IgD-negative memory B cell (primary cell): ENCODE measurements around the gene SLC36A3. TPM values are rescaled to one million over a fixed set of nuclear protein-coding genes. Genes with fewer than 3 reads are reported as not detected.
A peak's percentile ranks its signal among the peaks of the same experiment; 100 is the strongest.

Experiments
- H3K27ac Mint-ChIP-seq, 3 donors: one replicate each; pipeline ENCODE4 v1.8.0; 2020 to 2022; ENCODE audit warnings: mild to moderate bottlenecking in 3 of 3, mixed read lengths in 3 of 3, moderate library complexity in 1 of 3
- H3K27me3 Mint-ChIP-seq: one replicate; pipeline ENCODE4 v1.8.0; 2021; ENCODE audit warnings: mixed read lengths
- H3K36me3 Mint-ChIP-seq: one replicate; pipeline ENCODE4 v1.8.0; 2020; ENCODE audit warnings: mild to moderate bottlenecking, mixed read lengths
- H3K4me1 Mint-ChIP-seq, 3 donors: one replicate each; pipeline ENCODE4 v1.8.0; 2020 to 2022; ENCODE audit warnings: mixed read lengths in 3 of 3, mild to moderate bottlenecking in 1 of 3
- H3K4me3 Mint-ChIP-seq, 4 donors: one replicate each; pipeline ENCODE4 v1.8.0; 2020 to 2022; ENCODE audit warnings: mild to moderate bottlenecking in 4 of 4, mixed read lengths in 4 of 4, moderate library complexity in 3 of 4
- H3K9me3 Mint-ChIP-seq, 3 donors: one replicate each; pipeline ENCODE4 v1.8.0; 2020 to 2021; ENCODE audit warnings: mixed read lengths in 3 of 3, mild to moderate bottlenecking in 1 of 3
- polyA plus RNA-seq: library from polyadenylated mRNA; unstranded; fragments of 300-500 nt; fragmentation: Illumina TruSeq; gene quantifications from one replicate; pipeline ENCODE4 v1.2.3, GENCODE V29; 2021

The SLC36A3 gene
- polyA plus RNA-seq, 1 donor from 2014 or later: not detected

- Mint-ChIP-seq H3K9me3 (no peaks in the 10 kb centered on the region), H3K27me3 (no peaks in the 10 kb centered on the region), H3K4me1 (peaks cover 28 to 39% (median 34%) of the 10 kb centered on the region in 3 donors), H3K4me3 (peak overlapping the region in 1 of 4 donors; percentile 32), H3K36me3 (peaks cover 4% of the 10 kb centered on the region), H3K27ac (peak overlapping the region in 1 of 3 donors; percentile 16)
Observed at GRCh38 chr5:151227918-151228447, 75.6 kb downstream of the SLC36A3 start.

Other genes with a start within 250 kb of the SLC36A3 start
- 78.3 TPM for gene TNIP1, start 222.7 kb downstream of the SLC36A3 start, polyA plus RNA-seq
- gene ANXA6, start 146.0 kb downstream of the SLC36A3 start, polyA plus RNA-seq: 298 TPM
- gene CCDC69, start 79.7 kb downstream of the SLC36A3 start, polyA plus RNA-seq: 75.5 TPM
- gene GM2A, start 50.6 kb downstream of the SLC36A3 start, polyA plus RNA-seq: 31.5 TPM
- gene SLC36A2, start 43.8 kb upstream of the SLC36A3 start, polyA plus RNA-seq: not detected
- gene SLC36A1, start 143.8 kb upstream of the SLC36A3 start, polyA plus RNA-seq: 1.9 TPM